ENCODE data around the gene PPP2R3B.
"Not testable (repeated sequence)": the region's sequence is repeated elsewhere in the genome, so short reads cannot be mapped to it uniquely, and the experiment has no call there.

The PPP2R3B gene

DNA sequence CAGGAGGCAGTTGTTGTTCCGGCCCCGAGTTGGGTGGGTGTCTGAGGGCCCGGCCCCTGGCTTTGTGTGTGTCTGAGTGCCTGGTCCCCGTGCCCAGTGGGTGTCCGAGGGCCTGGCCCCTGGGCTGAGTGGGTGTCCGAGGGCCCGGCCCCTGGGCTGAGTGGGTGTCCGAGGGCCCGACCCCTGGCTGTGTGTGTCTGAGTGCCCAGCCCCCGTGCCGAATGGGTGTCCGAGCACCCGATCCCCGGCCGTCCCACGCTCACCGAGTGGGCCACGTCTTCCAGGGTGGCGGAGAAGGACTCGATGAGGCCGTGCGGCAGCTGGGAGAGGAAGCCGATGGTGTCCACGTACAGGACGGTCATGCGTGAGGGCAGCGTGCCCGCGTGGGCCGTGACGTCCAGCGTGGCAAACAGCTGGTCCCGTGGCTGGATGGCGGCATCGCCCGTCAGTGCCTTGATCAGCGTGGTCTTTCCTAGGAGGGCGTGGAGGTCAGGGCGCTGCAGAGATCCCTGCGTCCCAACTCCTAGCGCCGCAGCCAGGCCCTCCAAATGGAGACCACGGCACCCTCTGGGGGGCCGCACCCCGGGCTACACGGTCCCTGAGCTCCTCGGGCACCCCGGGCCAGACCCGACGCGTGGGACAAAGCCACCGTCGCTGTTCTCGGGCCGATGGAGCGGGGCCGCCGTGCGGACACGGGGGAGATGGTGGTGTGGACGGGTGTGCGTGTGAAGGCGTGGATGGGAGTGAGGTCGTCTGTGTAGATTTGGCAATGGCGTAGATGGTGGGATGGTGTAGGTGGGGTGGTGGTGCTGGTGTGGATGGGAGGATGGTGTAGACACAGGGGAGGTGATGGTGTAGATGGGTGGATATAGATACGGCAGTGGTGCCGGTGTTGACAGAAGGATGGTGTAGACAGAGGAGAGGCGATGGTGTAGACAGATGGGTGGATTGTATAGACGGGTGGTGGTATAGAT lies 75.3 kb downstream of the PPP2R3B start:
- TF ChIP-seq, protein P1, sequence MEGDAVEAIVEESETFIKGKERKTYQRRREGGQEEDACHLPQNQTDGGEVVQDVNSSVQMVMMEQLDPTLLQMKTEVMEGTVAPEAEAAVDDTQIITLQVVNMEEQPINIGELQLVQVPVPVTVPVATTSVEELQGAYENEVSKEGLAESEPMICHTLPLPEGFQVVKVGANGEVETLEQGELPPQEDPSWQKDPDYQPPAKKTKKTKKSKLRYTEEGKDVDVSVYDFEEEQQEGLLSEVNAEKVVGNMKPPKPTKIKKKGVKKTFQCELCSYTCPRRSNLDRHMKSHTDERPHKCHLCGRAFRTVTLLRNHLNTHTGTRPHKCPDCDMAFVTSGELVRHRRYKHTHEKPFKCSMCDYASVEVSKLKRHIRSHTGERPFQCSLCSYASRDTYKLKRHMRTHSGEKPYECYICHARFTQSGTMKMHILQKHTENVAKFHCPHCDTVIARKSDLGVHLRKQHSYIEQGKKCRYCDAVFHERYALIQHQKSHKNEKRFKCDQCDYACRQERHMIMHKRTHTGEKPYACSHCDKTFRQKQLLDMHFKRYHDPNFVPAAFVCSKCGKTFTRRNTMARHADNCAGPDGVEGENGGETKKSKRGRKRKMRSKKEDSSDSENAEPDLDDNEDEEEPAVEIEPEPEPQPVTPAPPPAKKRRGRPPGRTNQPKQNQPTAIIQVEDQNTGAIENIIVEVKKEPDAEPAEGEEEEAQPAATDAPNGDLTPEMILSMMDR (conservative IDR thresholded peaks at IDR 0.05; ENCODE audit: control insufficient read depth, insufficient read depth, low read depth, low read length), result no peak
- H3K4me3 ChIP-seq (ENCODE audit: control insufficient read depth, low read depth, low read length), result no peak overlapping the region
- DNase-seq (ENCODE audit: low read depth), result no peak

DNA sequence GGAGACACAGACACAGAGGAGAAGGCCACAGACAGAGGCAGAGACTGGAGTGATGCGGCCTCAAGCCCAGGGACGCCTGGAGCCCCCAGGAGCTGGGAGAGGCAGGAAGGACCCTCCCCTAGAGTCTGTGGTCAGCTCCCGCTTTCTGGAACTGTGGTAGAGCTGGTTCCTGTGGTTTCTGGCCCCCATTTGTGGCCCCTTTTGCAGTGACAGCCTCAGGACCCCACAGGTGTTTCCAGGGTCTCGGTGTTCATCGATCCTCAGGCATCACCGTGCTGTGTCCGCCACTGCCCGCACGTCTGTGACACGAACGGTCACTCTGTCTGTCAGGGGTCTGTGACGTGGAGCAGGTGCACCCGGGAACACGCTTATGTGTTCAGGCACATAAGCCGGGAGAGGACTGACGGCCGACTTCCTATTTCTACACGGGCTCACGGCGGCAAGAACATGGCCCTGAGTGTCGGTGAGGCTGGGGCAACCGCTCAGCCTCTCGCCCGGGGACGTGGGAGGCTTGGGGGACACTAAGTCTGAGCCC lies 76.0 kb downstream of the PPP2R3B start:
- DNase-seq (ENCODE audit: low read depth), result no peak
- TF ChIP-seq, protein P1 (conservative IDR thresholded peaks at IDR 0.05; ENCODE audit: control insufficient read depth, insufficient read depth, low read depth, low read length), result no peak
- H3K4me3 ChIP-seq (ENCODE audit: control insufficient read depth, low read depth, low read length), result no peak overlapping the region

DNA sequence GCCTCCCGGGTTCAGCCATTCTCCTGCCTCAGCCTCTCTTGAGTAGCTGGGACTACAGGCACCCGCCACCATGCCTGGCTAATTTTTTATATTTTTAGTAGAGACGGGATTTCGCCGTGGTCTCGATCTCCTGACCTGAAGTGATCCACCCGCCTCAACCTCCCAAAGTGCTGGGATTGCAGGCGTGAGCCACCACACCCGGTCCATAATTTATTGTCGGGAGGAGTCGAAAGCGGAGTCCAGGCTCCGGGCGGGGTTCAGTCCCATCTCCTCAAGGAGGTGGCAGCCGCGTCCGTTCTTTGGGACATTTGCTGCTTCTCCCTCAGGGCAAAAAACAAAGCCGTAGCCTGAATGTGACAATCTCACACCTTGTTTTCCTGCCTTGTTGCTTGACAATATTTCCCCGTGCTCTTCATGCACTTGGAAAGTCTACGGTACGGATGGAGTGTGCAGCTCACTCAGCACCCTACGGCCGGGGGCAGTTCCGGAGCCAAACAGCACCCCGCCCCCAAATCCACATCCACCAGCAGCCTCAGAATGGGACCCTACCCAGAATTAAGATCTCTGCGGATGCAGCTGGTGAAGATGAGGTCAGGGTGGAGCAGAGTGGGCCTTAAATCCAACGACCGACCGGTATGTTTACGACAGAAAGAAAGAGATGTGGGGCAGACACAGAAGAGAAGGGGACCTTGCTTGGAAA lies 77.7 kb downstream of the PPP2R3B start:
- no peak for DNase-seq (ENCODE audit: low read depth)
- H3K4me3 ChIP-seq (ENCODE audit: control insufficient read depth, low read depth, low read length), result no peak overlapping the region
- TF ChIP-seq, protein P1 (conservative IDR thresholded peaks at IDR 0.05; ENCODE audit: control insufficient read depth, insufficient read depth, low read depth, low read length), result no peak

DNA sequence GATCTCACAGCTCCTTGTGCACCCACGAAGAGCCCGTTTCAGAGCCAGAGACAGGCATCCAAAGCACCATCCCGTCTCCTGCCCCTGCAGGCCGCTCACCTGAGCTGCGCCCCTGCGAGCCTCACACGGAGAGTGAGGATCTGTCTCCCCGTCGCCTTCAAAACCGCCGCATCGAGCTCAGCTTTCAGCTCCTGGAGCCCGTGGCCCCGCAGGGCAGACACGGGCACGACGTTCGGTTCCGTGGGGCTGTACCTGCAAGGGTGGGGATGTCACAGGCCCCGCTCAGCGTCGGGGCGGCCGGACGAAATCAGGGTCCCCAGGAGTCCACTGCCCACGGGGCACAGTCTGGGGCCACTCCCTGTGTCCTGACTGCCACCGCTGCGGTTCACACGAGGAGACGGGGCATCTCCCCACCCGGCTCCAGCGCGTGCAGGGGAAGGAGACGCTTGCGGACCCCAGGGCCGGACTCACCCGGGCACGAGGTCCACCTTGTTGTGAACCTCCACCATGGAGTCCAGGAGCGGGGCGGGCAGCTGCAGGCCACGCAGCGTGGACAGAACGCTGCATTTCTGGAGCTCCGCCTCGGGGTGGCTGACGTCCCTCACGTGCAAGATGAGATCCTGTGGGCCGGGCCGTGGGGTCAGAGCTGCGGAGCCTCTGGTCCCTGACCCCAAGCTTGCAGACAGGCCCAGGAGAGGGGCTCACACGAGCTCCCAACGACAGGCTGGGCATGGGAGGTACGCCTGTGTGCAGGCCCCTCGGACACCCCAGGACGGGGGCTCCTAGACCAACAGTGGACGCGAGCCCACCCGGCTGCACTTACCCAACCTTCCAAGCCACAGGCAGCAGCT lies 79.2 kb downstream of the PPP2R3B start:
- no peak overlapping the region for H3K4me3 ChIP-seq (ENCODE audit: control insufficient read depth, low read depth, low read length)
- TF ChIP-seq, protein P1 (conservative IDR thresholded peaks at IDR 0.05; ENCODE audit: control insufficient read depth, insufficient read depth, low read depth, low read length), result no peak
- no peak for DNase-seq (ENCODE audit: low read depth)

DNA sequence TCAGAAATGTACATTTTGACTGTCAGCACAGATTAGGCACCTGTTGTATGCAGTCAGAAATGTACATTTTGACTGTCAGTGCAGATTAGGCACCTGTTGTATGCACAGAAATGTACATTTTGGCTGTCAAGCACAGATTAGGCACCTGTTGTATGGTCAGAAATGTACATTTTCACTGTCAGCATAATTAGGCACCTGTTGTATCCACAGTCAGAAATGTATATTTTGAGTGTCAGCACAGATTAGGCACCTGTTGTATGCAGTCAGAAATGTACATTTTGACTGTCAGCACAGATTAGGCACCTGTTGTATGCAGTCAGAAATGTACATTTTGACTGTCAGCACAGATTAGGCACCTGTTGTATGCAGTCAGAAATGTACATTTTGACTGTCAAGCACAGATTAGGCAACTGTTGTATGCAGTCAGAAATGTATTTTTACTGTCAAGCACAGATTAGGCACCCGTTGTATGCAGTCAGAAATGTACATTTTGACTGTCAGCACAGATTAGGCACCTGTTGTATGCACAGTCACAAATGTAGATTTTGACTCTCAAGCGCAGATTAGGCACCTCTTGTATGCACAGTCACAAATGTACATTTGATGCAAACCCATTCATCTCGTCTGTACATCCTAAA lies 80.0 kb downstream of the PPP2R3B start:
- DNase-seq (ENCODE audit: low read depth); H3K4me3 ChIP-seq (ENCODE audit: control insufficient read depth, low read depth, low read length): not testable (repeated sequence)

DNA sequence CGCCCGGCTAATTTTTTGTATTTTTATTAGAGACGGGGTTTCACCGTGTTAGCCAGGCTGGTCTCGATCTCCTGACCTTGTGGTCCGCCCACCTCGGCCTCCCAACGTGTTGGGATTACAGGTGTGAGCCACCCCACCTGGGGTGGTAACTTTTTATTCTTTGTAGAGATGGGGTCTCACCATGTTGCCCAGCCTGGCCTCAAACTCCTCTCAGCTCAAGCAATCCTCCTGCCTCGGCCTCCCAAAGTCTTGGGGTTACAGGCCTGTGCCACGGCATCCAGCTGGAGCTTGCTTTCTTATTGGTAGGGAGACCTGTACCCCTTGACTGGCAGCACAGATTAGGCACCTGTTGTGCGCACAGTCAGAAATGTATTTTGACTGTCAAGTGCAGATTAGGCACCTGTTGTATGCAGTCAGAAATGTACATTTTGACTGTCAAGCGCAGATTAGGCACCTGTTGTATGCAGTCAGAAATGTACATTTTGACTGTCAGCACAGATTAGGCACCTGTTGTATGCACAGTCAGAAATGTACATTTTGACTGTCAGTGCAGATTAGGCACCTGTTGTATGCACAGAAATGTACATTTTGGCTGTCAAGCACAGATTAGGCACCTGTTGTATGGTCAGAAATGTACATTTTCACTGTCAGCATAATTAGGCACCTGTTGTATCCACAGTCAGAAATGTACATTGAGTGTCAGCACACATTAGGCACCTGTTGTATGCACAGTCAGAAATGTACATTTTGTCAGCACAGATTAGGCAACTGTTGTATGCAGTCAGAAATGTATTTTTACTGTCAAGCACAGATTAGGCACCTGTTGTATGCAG lies 80.7 kb downstream of the PPP2R3B start:
- H3K4me3 ChIP-seq (ENCODE audit: control insufficient read depth, low read depth, low read length); DNase-seq (ENCODE audit: low read depth): not testable (repeated sequence)

All from fibroblast of mammary gland (primary cell).